CD4-positive, alpha-beta T cell treated with Interleukin-15 for 1 hour (primary cell): ENCODE measurements around the gene SLC6A7.

ENCODE experiments used
- DNase-seq: peaks from one replicate; pipeline ENCODE4 v3.0.0-alpha.2; 2020

Gene SLC6A7

DNA sequence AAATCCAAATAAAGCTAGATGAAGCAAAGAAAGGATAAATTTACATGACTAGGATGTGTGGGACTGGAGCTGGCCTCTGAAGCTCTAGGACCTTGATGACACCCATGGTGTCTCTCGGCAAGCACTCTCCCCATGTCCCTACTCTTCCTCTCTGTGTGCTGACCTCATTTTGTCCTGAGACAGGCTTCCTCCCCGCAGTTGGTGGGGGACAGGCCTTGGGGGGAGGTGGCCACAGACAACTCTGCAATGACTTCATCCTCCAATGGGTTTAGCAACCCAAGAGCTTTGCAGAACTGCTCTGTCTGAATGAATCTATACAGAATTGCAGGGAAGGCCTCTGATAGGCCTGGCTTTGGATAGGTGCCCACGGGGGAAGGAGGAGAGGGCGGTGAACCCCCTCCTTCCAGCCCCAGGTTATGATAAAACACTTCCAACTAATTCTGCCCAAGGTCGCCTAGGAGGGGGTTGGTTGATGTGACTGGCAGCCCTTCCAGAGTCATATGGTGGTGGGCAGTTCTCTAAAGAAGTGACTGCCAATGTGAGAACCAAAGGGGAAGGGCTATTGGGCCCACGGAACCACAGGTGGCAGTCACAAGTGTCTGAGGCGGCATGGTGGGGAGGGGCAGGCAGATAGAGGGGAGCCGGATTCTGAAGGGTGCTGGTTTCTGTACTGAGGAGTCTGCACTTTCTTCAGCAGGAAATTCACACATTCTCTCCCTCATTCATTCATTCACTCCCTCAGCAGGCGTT lies 6.0 kb downstream of the SLC6A7 start:
- no peak for DNase-seq

DNA sequence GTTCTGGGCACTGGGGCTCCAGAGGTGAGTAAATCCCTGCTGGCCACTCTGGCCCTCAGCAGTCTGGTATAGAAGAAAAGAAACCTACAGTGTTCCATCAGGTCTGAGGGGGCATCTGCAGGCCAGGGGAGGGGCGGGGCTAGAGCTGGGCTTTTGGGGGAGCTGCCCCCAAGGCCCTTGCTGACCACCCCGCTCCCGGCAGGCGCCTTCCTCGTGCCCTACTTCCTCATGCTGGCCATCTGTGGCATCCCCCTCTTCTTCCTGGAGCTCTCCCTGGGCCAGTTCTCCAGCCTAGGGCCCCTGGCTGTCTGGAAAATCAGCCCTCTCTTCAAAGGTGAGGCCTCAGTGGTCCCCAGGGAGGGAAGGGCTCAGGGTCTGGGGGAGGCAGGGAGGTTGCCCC lies 6.7 kb downstream of the SLC6A7 start:
- no peak for DNase-seq

DNA sequence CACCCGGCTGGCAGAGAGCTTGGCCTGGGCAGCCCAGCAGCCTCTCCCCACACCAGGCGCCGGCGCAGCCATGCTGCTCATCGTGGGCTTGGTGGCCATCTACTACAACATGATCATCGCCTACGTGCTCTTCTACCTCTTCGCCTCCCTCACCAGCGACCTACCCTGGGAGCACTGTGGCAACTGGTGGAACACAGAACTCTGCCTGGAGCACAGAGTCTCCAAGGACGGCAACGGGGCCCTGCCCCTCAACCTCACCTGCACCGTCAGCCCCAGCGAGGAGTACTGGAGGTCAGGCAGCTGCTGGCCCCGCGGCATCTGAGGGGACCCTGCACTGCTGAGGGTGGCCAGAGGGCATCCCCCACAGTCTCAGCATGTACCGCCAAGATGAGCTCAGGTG lies 7.1 kb downstream of the SLC6A7 start:
- DNase-seq, result no peak

DNA sequence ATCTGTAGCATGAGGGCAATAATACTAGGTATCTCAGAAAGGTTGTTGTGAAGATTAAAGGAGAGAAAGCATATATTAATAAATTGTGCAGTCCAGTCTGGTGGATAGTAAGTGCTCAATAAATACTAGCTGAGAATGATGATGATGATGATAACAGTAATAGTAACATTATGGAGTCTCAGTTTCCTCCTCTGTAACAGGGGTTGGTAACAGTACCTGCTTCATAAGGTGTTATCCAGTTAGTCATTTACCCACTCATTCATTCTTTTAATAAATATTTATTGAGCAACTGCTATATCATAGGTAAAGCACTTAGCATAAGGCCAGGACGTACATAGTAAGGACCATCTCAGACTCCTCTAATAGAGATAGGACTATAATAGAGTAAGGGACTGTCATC lies 7.6 kb downstream of the SLC6A7 start:
- DNase-seq, result no peak

DNA sequence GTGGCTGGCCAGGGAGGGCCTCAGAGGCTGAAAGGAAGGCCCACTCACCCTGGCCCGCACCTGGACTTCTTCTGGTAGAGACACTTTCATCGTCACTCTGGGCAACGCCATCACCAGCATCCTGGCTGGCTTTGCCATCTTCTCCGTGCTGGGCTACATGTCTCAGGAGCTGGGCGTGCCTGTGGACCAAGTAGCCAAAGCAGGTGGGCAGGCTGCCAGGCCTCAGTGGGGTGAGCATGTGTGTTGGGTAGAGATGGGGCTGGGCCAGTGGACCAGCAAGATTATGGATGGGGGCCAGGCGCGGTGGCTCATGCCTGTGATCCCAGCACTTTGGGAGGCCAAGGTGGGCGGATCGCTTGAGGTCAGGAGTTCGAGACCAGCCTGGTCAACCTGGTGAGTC lies 12.6 kb downstream of the SLC6A7 start:
- no peak for DNase-seq

DNA sequence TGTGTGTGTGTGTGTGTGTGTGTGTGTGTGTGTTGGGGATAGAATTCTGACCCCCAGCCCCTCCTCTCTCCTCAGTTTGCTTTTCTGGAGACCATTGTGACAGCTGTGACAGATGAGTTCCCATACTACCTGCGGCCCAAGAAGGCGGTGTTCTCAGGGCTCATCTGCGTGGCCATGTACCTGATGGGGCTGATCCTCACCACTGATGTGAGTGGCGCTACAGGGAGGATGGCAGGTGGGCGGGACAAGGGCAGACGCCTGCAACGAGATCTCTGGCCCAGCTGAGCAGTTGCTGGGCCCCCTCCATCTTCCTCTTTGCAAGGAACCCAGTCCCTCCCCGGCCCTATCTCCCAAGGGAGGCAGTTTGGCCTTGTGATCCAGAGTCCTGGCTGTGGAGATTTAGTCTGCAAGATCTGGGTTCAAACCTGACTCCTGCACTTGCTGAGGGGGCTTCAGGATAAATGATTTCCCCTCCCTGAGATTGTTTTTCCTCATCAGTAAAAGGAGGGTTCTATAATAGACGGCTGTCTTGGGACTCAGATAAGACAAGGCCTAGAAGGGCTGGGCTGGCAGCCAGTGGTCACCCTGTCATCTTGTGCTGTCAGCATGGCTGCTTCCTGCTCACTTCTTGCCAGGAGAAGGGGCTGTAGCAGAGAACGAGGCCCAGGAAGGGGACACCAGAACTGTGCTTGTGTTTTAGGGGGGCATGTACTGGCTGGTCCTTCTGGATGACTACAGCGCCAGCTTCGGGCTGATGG lies 14.1 kb downstream of the SLC6A7 start:
- no peak for DNase-seq

DNA sequence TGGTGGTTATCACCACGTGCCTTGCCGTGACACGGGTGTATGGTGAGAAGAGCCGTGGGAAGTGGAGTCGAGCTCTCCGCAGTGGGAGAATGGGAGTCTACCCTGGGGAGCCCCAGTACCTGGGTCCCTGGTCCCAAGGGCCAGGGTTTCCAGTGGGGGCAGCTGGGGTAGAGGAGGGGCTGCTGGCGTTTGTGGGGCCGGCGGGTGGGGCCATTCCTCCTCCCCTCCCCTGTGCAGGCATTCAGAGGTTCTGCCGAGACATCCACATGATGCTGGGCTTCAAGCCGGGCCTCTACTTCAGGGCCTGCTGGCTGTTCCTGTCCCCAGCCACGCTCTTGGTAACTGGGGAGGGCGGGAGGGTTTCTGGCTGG lies 14.7 kb downstream of the SLC6A7 start:
- no peak for DNase-seq

DNA sequence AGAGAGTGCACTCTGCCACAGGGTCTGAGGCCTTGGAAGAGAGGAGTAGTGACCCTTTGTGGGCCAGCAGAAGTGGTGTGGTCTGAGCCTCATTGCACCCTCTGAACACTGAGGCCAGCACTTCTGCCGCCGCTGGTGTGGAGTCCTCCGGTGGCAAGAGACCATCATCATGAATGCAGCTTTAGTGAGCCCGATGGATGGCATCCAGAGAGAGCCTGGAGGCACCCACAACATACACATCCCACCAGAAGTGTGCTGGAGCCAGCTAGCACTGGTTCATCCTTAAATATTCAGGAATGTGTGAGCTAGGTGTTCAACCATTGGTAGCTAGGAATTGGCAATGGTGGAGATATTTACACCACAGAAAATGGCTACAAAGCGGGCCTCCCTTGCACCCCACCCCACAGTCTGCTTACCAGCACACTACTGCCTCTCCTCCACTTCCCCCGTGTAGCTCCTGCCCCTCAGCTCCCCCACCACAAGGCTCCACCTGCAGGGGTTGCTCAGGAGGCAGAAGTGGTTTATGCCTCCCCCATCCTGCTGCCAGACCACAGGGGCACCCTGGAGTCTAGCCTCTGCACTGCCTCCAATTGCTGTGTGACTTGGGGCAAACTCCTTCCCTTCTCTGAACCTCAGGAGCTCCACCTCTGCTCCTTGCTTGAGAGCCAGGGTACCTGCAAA lies 16.4 kb downstream of the SLC6A7 start:
- no peak for DNase-seq

DNA sequence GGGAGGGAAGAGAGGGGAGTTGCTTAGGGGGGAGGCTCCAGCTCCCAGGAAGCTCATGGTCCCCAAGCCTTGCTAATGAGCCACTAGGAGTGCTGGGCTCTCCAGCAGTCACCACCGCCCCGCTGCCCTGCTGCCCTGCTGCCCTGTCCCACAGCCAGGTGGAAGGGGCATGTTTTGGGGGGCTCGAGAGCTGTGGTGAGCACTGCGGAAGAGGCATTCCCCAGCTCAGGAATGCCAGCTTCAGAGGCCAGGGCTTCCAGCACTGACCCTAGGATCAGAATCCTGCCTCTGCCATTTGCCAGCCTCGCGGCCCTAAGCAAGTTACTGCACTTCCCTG lies 16.9 kb downstream of the SLC6A7 start:
- no peak for DNase-seq

DNA sequence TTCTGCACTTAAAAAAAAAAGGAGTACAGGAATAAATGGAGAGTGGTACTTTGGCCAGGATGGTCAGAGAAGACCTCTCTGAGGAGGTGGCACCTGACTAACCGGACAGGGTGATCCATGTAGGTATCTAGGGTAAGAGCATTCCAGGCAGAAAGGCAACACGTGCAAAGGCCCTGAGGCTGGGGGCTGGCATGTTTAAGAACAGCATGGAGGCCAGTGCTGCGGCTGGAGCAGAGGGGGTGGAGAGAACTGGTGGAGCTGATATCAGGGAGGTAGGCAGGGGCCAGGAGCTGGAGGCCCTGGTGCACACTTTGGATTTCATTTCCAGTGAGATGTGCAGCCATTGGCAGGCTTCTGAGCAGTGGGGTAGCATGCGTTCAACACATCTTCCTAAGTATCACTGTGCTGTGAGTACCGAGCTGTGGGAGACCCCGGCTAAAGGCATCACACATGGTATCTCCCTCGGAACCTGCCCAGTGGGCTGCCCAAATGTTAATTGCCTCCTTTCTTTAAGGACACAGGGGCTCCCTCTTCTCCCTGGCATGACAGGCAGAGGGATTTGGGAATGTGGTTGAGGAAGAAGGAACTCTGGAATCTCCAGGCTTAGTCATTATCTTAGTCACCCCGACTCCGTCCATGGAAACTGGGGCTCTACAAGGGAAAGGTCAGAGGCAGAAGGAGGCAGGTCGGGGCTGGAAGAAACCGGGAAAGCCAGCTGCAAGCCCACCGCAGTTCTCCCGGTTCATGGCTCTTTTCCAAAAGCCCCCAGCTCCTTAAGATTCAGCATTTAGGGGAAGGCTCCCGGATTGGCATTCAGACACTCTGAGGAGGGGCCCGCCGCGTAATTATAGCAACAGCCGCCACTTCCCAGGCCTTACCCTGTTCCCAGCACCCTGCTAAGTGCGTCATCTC lies 18.6 kb downstream of the SLC6A7 start:
- DNase-seq, result no peak

DNA sequence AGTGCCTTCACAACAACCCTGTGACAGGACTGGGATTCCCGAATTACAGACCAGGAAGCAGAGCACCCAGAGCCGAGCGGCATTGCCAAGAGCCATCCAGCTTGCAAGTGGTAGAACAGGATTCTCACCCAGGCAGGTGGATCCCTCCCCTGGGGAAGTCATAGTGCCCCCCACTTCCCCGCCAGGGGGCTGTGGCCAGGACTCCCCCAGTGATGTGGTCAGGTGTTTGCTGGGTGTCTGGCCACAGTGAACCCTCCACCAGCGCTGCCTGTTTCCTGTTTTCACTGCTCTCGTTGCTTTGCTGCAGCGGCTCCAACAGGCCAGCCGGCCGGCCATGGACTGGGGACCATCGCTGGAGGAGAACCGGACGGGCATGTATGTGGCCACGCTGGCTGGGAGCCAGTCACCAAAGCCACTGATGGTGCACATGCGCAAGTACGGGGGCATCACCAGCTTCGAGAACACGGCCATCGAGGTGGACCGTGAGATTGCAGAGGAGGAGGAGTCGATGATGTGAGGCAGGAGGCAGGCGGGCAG lies 19.3 kb downstream of the SLC6A7 start:
- DNase-seq, result peak; percentile 33

DNA sequence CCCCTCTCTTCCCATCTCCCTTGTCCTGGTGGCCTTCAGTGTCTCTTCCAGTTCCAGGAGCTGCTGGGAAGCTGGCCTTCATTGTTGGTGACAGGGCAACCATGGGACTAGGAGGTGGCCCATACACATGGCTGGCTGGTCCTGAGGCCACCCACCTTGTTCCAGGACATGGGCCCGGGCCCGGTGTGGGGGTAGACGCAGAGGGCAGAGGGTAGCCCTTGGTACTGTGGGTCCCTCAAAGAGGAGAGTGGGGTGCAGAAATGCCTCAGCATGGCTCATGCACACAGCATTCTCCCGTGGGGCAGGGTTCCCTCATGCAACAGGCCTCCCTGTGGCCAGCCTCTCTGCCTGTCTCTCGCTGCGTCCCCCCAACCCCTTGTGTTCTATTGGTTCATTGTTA lies 20.8 kb downstream of the SLC6A7 start:
- DNase-seq, result no peak

DNA sequence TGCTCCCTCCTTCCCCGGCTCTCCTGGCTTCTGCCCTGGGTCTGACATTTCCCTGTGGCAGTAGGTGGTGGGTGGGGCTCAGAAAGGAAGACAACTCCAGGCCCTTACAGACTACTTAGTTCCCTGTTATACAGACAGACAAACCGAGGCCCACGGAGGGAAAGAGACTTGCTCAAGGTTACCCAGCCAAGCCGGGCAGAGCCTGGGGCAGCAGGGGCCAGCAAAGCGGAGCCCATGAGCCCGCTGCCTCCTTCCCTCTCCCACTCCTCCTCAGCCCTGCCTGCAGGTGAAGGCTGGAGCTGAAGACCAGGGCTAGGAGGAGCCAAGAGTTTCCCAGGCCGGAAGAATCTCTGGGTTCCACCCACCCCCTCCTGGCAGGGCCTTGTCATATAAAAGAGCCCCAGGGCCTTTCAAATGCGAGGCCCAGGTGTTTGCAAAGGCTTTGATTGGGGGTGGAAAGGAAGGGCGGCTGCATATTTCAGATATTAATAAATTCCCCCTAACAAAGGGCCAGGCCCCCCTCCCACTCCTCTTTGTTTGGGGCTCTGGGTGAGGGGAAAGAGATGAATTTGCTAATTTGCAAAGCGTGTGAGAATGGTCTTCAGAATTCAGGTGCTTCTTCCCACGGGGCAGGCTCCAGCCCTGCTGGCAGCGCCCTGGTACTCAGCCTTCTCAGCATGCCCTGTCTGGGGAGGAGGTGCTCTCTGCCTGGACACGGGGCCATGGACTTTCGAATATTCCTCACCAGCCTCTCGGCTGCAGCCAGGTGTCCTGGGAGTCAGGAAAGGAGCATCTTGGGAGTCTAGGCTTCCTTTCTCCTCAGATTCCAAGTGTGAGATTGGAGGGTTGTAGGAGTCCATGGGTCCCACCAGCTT lies 21.5 kb downstream of the SLC6A7 start:
- DNase-seq, result no peak

DNA sequence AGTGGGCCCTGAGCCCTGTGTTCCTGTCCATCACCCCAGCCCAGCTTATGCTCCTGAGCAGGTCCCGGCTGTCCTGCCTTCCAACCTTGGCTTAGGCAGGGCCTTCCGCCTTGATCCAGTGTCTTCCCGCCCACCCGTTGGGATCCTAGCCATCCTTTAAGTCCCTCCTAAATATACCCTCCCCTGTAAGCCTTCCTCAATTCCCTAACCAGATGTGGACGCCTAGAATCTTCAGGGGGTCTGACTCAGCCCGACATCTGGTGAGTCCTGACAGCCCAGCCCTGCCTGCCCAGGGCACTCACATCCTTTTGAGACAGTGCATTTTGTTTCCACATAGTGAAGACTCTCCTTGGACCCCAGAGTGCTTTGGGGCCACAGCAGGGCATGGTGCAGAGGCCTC lies 23.7 kb downstream of the SLC6A7 start:
- DNase-seq, result no peak

DNA sequence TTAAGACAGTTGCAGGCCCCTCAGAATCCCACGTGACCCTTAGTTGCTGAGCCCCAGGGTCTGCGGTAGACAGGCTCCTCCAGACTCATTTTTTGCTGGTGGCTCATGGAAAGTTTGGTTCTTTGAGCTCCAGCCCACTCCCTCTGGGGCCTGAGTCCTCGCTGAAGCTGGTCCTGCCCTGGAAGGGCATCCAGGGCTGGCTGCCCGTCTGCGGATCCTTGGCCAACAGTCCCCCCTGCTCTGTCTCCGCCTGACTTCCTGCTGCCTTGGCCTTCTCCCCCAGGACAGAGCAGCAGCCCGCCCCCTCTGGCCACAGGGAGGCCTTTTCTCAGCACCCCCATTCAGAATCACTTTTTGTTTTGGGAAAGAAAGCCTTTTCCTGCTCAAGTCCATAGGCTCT lies 24.4 kb downstream of the SLC6A7 start:
- DNase-seq, result no peak

DNA sequence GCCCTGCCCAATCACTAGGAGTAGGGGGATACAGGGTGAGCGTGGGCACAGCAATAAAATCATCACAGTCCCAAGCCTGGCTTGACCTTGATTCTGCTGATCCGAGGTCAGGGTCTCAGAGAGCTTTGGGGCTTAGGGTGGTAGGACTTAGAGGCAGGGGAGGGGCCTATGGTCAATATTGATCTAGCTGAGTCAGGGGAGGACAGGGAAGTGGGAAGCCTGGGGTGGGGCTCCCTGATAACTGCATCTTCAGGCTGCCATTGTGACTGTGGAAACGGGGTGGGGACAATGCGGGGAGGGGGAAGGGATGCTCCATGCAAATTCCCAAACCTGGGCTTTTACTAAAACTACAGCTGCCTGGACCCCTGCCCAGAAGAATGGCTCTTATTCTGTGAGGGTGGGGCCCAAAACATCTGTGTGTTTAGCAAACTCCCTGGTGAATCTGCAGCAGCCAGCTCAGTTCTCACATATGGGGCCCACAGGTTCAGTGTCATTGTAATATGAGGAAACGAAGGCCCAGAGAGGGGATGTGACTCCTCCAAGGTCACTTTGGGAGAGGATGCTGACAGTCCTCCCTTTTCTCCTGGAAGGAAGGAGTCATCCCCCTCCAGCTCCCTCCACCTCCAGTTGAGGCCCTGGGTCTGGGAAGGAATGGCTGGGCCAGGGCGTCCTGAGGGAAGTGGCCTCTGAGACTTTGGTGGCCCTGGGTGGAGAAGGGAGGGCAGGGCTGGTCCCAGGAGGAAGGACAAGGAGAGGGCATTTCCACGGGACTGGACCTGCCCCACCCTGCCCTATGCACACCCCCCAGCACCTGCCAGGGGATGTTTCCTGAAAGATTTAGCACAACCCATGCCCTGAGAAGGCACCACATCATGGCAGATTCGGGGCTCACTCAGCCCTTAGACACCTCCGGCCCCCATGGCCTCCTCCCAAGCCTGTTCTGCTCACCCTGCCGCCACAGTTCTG lies 26.4 kb downstream of the SLC6A7 start:
- no peak for DNase-seq

DNA sequence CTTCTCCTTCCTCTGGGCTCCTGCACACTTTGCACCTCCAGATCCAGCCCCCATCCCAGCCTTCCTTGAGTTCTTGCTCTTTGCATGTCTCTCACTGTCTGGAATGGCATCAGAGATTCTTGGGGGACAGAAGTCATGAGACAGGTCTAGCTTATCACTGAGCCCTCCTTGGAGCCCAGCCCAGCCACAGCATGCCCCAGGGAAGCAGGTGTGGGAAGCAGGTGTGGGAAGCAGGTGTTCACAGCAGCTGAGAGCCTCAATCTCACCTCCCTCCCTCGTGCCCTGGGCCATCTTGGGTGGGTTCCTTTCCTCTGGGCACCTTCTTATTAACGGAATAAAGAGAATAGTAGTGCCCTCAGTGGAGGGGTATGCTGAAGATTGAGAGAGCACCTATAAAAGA lies 27.2 kb downstream of the SLC6A7 start:
- DNase-seq, result no peak

DNA sequence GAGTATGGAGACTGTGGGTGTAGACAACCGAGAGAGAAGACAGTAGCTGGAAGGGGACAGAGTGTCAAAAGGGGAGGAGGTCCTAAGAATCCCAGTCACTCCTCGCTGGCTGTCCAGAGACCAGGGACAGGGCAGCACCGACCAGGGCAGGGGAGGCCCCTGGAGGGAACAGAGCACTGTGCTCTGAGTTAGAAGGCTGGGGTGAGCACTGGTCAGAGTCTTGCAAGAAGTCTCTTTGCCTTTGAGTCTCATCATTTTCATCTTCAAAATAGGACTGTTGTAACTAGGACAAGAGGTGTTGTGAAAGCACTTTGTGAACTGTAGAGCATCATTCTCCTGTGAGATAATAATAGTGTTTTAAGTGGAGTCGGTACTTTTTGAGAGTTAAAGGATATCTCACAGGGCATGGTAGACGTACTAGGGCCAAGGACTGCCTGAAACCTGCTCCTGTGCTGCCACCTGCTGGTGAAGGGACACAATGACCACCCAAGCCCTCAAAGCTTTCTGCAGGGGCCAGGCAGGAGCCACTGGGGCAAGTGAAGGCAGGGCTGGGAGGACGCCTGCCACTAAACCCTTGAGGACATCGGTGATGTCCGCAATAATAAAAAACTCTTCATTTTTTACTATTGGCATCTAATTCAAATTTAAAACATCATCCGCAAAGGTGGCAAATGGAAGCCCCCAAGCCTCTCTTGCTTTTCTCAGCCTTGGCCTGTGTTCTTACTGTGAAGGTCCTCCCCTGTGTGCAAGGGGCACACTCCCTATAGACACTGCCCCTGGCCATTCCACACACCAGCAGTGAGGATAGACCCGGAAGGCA lies 28.2 kb downstream of the SLC6A7 start:
- DNase-seq, result peak; percentile 77

DNA sequence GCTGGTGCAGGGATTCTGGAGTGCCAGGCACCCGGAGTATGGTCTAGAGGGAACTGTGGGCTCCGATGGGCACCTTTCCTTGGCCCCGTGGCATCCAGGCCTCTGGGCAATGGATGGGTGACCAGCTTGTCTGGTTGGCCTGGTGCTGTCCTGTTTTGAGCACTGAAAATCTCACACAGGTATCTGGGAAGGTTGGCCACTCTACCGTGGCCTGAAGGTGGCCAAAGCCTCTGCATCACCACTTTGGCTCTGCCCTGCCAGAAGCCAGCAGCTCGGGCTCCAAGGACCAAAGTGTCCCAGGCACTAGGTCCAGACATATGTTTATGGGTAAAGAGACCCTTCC lies 28.8 kb downstream of the SLC6A7 start:
- no peak for DNase-seq

DNA sequence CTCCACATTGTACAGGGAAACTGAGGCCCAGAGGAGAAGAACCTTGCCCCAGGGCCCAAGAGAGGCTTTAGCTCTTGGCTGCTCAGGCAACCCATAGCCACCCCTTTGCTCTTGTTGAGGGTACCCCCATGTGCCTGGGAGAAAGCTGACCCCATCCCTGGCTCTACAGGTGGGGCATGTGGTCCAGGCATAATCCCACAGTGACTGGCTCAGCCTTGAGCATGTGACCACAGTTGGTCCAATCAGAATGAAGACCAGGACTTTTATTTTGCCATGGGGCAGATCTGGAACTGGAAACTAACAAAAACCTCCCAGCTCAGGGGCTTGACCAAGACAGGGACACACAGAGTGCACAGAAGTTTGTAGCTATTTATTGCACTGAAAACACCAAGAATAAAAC lies 29.3 kb downstream of the SLC6A7 start:
- no peak for DNase-seq
